Stimulated activated CD4-positive, alpha-beta T cell treated with anti-CD3 and anti-CD28 coated beads, Interleukin-1b, Interleukin-23, amount 100 ng/mL, for 48 hours (primary cell): Measurements from ENCODE around the gene NEU2.

Experiments
- DNase-seq: peaks from one replicate; pipeline ENCODE4 v3.0.0-alpha.2; 2020

NEU2 gene

DNA sequence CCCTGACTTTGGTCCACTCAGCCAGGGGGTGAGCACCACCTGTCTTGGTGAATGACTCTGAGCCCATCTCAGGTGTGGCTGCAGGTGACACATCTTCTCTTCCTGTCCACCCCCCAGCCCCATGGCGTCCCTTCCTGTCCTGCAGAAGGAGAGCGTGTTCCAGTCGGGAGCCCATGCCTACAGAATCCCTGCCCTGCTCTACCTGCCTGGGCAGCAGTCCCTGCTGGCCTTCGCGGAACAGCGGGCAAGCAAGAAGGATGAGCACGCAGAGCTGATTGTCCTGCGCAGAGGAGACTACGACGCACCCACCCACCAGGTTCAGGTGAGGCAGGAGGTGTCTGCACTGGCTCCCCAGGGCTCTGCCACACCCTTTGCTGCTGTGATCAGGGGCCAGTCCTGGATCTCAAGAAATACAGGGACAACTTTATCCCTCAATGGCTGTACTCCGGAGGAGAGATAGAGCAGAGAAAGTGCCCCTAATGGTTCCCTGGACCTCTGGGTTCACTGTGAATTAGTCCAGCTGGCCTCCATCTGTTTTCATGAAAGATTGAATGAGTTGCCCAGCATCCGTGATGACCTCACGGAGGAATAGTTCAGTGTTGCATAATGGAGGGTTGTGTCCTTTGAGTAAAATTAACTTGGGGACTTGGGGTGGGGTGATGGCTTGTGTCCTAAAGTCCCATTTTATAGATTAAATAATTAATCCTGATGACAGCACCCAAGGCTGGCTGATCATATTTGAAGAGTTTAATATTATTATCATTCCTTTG is at the start of gene NEU2:
Gene NEU2, plus strand, starts transcription at position 122 of the 770 bp plus-strand sequence. Its CDS starts 0 bp downstream, at position 122.
- DNase-seq: no peak

DNA sequence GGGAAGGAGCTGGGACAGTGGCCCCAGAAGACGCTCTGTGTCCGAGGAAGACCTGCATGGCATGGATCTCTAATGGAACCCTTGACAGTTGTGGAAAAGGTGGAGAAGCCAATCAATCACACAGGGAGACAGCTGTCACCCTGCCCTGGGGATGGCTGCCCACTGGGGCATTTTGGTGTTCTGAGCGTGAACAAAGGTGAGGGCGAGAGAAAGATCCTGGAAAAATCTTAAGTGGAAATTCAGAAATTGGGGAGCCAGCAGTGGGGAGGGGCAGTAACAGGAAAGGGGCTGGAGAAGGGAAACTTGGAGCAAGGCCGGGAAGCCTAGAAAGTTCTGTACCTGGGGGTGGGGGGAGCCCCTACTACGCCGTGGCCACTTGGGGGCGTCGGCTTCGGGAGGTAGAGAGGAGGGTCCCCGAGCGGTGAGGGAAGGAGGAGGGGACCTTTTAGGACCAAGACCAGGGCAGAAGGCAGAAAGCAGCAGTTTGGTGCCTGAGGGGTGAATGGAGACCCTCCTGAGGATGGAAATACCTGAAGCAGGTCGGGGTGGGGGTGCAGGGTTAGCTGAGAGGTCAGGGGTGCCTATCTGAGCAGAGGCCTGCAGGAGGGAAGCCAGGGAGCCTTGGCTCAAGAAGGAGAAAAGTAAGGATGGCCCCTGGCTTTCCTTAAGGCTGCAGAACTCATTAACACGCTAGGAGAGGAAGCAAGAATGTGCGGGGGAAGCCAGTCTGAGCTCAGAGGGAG is 49.4 kb upstream of the NEU2 start:
- DNase-seq: no peak

DNA sequence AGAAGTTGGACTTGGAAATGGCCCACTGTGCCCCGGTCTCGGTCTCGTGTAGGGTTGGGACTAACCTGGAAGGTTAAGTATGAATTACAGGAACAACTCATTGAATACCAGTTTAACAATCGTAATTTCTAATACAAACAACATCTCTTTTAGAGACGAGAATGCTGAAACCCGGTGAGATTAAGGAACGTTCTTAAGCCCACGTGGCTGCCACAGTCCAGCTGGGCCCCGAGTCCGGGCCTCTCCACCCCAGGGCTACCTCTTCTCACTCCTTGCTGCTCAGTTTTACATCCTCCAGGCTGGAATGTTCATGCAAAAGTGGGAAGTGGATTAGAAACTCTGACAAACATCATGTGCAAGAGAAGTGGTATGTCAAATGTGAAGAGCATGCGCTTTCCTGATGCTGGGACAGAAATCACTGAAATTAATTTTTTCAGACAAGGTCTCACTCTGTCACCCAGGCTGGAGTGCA is 48.8 kb upstream of the NEU2 start:
- DNase-seq: no peak

DNA sequence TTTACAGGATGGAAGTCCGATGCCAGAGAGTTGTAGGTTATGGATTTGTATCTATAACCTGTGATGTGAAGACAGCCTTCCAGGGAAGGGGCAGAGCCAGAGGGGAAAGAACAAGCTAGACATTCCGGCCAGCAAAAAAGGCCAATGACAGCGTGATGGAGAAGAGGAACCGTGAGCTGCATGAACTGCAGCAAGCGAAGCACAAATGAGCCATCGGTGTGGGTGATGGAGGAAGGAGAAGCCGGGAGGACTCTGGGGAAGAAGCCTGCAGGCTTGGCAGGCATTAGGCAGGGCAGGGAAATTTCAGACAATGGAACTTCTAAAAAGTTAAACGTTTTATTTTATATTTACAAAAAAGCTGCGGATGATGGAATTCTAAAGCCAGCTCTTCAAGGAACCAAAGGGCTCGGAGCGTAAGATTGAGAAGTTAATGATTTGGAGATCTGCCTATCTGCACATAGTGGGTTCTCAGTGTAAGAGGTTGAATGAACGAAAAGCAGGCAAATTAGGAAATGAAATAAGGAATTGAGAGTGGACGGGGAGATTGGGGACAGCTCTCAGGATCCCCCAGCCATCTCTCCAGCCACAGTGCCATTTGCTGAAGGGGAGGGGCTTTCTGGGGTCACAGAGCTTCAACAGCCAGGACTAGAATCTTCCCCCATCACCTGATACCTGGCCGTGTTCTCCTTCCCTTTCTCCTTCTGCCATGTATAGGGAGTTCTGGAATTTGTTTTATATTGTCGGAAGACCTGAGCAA is 47.8 kb upstream of the NEU2 start:
- no peak for DNase-seq

DNA sequence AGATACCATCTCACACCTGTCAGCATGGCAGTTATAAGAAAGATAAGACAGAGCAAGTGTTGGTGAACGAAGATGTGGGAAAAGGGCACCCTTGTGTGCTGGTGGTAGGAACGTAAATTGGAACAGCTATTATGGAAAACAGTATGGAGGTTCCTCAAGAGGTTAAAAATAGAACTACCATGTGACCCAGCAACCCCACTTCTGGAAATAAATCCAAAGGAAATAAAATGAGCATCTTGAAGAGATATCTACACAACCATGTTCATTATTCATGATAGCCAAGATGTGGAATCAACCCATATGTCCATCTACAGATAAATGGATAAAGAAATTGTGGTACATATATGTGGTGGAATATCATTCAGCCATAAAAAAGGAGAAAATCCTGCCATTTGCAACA is 46.3 kb upstream of the NEU2 start:
- DNase-seq: no peak

DNA sequence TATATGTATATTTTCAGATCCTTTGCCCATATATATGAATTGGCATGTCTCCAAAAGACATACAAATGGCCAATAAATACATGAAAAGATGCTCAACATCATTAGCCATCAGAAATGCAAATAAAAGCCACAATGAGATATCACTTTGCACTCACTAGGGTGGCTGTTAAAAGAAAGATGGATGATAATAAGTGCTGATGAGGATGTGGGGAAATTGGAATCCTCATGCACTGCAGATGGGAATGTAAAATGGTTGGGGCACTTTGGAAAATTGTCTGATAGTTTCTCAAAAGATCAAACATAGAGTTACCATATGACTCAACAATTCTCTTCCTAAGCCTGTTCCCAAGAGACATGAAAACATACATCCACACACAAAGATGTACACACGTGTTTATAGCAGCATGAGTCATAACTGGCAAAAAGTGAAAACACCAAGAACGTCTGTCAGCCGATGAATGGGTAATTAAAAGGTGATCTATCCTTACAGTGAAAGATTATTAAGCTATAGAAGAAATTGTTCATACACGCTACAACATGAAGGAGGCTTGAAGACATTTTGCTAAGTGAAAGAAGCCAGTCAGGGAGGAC is 39.1 kb upstream of the NEU2 start:
- no peak for DNase-seq

DNA sequence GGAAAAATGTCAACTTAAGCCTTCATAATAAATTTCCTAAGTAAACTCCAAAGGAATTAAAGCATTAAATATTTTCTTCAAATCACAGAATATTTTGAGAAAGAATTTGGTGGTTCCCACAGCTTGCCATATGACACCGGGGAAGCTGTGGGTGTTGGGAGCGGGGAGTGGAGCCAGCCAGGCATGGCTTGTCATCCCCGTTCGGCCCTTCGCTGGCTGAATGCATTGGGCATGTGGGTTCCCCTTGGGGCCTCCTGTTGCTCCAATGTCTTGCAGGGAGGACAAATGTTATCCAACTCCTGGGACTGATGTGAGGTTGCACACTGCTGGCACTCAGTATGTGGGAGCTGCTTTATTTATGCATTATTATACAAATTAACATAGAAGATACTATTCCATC is 38.0 kb upstream of the NEU2 start:
- no peak for DNase-seq

DNA sequence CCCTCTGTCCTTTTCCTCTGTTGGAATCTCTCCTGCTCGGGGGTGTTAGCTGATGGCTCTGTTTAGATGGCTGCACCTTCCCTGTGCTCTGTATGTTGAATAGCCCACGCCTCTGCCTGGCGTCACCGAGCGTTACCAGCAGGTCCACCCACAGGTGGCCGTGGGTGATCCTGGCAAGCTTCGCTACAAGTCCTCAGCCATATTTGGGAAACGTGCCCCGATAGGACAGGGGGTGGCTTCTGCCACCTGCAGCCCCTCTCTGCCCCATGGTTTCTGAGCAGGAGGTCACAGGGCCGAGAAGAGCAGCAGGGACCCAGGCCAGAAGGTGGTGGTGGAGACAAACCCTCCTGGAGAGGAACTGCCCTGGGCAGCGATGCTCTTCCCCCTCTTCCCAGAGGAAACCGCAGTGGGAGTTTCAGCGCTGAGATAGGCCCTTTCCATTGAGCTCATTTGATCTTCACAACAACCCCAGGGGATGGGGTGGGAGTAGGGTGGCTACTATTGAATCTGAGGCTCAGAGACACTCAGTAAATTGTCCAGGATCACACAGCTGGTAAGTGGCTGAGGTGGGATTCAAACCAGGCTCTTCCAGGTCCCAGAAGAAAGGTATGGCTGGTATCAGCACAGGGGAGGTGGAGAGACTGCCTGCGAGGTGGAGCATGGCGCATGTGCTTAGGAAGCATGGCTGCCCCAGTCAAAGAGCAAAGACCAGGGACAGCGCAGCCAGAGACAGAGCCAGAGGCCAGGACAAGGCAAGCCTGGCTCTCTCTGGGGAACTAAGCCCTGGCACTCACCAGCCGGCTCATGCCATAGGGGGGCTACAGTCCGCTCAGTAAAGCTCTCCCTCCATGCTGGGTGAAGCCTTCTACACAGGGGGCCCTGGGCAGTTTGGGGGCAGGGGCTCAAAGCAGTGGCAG is 34.5 kb upstream of the NEU2 start:
- DNase-seq: no peak

DNA sequence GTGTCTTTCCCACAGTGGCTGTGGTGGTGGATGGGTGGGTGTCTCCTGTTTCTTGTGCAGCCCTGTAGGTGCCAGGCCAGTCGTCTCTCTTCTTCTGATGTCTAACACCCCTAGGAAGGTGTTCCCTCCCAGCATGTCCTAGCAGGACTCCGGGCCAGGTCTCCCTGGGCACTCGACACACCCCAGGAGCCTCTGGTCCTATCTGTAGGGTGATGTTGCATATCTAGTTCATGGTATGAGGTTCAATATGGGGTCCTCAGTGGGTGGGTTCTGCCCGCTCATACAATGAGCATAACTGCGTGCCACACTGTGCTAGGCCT is 33.8 kb upstream of the NEU2 start:
- DNase-seq: no peak

DNA sequence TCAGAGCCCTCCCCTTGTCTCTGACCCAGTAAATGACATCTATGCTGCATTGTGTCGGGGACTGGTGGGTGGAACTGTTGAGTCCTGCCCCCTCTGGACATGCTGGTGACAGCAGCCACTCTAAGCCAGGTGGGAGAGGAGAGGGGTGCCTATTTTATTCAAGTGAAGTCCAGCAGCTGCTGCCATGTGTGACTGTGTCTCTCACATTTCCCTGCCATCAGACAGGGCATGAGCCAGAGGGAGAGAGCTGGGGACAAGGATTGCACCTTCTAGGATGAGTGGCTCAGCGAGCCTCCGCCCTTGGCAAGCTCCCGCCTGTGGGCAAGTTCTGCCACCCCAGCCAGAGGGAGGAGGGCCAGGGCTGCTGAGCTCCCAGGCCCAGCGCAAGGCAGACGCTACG is 33.1 kb upstream of the NEU2 start:
- DNase-seq: no peak

DNA sequence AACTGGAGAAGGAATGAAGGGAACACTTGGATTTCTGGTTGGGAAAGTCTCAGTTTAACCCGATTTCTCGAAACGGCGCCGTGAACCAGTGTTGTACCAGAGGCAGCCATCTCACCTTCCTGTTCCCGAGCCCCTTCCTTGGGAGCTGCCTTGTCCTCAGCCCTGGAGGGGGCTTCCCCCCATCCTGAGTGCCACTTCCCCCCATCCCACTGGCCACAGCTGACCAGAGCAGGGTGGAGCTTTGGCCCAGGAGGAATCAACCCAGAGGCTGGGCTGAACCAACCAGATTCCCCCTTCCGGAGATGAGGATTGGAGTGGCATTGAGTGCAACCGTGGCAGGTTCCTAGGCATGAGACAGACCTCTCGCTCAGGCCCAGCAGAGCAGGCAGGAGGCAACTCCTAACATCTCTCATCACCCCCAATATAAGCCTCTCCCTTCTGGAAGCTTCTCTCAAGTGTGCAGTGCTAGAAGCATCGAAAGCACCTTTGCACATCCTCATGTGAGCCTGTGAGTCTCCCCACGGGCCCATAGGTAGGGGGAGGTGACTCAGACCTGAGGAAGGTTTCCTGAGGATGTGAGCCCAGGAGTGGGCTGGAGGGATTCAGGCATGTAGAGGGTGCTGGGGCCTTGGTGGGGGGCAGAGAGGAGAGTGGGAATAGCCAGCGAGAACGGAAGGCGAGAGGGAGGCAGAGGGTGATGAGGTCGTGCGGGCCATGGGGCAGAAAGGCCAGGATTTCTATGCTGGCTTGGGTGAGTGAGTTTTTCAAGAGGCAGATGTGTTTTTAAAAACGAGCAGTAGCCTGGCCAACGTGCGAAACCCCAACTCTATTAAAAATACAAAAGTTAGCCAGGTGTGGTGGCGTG is 31.4 kb upstream of the NEU2 start:
- DNase-seq: no peak

DNA sequence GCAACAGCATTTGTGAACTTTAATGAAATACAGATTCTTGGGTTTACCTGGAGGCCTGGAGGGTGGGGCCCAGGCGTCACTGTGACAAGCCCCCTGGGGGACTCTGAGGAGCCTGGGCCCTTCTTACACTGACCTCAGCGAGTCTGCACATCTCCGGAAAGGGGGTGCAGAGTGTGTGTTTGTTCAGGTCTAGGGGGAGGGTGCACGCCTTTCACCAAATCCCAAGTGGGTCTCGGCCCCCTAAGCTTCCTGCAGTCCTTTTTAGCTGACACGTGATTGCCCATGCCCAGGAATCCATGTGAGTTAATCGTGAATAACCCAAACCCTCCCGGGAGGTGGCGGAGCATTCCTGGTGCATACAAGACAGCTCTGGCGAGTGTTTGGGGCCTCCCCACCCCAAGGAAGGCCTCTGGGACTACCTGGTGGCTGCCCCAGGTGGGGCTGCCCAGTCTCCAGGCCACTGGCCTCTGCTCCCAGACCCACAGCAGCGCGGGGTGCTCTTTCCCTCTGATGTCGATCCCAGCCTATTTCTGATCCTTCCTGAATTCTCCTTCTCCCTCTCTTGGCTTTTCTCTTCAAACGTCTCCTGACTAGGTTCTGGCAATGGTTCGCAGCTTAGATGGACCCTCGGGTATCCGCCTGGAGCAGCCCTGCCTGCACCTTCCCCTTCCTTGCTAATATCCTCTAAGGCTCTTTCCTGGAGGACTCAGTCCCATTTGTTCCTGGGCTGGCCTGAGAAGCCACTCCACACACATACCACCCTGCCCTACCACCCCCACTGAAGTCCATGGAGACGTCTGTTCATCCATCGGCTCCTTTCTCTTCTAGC is 29.4 kb upstream of the NEU2 start:
- DNase-seq: no peak

DNA sequence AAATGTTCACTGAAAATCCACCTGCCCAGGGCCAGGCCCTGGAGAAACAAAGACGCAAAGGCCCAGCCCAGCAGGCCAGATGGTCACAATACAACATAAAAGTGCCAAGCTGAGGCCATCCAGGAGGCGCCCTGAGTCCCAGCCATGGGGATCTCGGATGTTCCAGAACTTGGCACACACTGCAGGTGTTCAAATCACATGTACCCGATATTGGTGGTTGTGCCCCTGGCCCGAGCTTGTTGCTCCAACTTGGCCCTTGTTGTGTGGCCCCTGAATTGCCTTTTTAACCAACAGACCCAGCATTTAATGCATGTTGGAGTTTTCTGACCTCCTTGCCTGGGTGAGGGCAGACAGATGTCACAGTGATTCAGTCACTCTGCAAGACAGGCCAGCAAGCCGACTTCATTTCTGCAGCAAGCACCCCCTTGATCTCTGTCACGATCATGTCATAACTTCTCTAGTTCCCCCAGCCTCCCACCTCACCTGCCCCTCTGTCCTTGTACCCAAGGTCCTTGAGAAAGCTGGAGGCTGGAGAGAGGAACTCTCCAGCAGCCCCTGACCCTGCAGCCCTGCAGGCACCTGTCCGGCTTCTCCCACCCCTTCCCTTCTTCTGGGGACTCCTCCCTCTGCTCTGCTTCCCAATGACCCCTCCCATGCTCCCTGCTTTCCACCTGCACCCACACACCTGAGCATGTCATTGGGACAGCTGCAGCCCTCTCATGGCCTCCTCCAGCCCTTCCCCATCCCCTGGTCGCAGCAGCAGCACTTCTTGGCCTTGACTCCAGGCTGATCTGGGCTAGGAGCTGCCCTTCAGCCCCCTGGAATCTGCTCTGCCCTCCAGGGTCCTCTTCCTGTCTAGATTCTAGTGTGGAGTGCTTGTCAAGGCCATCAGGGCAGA is 28.6 kb upstream of the NEU2 start:
- DNase-seq: no peak

DNA sequence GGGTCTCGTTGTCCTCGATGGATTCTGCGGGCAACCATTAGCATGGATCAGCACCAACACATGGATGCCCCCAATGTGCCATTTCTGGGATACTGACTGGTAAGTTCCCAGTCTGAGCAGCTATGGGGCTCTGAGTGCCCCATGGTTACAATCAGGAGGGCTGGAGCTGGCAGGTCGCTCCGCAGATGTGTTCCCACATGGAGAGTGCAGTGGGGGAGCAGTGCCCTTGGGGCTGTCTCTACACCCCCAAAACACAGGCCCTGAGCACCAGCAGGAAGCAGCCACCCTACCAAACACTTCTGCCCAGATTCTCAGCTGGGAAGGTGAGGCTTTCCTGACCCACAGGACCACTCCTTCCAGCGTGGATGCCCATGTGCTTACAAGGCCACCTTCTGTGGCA is 27.4 kb upstream of the NEU2 start:
- no peak for DNase-seq

DNA sequence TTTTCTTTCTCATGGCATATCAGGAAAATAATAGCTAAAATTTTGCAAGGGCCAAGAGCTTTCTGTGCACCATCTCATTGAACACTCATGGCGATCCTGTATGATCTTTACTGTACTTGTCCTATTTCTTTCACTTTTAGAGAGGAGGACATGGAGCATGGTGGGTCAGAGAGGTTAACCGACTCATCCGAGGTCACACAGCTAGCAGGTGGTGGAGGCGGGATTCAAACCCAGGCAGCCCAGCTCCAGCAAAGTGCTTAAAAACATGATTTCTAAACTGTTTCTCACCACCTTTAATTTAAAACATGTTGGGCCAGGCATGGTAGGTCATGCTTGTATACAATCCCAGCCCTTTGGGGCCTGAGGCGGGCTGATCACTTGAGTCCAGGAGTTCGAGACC is 25.8 kb upstream of the NEU2 start:
- DNase-seq: no peak

DNA sequence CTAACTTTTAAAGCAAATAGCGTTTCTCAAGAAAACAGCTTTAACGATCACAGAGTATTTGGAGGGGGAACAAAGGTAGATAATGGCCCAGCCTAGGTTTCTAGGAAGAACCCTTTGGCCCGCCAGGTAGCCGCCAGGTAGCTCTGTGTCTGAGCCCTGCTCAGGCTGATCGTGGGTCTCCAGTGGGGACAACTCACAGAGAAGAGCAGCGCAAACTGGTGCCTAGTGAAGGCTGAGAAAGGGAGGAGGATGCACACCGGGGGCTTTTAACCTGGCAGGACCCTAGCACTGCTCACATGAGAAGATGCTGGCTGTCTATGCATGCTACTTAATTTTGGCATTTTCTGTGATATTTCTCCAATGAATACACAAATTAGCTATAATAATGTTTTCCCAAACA is 25.2 kb upstream of the NEU2 start:
- no peak for DNase-seq

DNA sequence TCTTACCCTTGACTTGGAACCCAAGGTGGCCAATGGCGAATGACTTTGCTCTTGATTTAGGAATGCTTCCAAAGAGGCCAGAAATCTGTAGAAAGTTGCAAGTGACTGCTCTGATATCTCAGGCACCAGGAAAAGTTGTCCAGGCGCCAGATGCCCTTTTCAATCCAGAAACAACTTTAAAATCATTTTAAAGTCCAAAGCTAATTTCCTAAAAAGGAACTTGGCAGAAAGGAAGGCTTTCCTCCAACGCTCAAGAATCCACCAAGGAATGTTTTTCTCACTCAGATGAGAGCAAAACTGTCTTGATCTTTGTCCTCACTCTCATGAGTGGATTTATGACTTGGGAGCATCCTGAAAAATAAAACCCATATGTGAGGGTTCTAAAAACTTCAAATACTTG is 24.7 kb upstream of the NEU2 start:
- DNase-seq: no peak

DNA sequence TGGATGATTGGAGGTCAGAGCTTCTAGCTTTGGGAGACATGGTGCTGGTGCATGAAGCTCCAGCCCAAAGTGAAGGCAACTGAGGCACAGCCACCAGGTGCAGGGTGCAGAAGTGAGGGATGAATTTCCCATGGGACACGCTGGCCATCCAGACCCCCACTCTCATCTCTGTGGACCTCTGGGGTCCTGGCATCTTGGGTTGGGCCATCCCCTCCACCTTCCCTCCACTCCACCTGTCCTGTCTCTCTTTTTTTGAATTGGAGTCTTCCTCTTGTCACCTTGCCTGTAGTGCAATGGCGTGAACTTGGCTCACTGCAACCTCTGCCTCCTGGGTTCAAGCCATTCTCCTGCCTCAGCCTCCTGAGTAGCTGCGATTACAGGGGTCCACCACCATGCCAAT is 22.8 kb upstream of the NEU2 start:
- DNase-seq: no peak

DNA sequence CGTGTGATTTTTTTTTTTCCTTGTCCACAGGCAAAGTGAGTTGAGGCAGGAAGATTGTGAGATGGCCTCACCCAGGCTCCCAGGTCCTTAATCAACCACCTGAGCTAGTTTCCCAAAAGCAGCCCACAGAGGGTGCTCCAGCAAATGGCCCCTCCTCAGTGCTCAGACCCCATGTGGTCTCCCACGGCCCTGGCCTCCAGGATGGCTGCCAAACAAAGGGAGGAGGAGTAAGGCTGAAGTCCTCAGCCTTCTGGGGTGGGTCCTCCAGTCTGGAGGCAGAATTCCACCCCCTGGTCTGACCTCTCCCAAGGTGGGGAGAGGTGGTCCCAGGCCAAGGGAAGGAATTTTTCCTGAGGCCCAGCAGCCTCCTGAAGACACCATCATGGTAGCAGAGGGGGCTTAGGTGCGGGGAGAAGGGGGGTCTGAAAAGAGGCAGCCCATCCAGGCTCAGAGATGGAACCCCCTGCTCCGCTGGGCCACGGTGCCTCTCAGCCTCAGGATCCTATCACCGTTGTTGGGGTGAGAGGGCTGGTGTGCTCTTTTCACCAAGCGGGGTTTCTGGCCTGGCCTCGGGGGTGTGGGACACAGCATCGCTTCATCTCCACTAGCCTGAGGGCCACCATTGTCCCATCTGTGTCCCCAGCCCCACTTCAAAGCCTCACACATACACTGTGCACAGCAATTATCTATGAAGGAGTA is 21.8 kb upstream of the NEU2 start:
- no peak for DNase-seq
